ENCODE results near the gene SCN10A. TPM values are rescaled to one million over a fixed set of nuclear protein-coding genes. Genes with fewer than 3 reads are reported as not detected.

SCN10A gene
- total and polyA plus RNA-seq, 9 of the 15 experiments (the other 6 are each of a cell fraction or from before 2014, with no cell fraction given) = not detected

DNA sequence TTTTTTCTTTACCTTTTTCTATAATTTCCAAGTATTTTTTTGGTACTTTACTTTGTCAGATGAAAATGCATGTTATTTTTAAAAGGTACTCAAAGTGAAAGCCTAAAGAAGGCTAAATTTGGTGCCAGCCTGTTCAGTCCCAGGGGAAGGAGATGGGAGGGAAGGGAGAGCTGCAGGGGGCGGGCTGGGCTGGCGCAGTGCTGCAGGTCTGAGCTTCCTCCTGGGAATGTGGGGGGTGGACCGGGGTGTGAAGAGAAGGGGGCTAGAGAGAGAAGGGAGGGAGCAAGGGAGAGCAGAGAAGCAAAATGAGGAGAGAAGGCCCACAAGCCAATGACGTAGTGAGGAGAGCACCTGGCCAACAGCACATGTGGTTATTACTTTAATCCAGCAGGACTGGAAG is 95.6 kb downstream of the SCN10A start:
- DNase-seq (ENCODE audit: extremely low read depth in 1 of 4, low spot score in 3 of 4) = no peak
- no peaks in the 10 kb centered on the region for H3K9me3 ChIP-seq (replicated peaks; ENCODE audit: control insufficient read depth, insufficient read depth, low read depth, low read length)
- in situ Hi-C loops (cut with MboI) (no loop called here), intact Hi-C loops (cut with micrococcal nuclease) (no loop called here)
- H3K4me2 ChIP-seq (ENCODE audit: insufficient read depth, low read length) = no peak overlapping the region
- TF ChIP-seq ARID1B (IDR thresholded peaks at IDR 0.05) = no peak
- TF ChIP-seq COPS2 (conservative IDR thresholded peaks at IDR 0.05) = no peak
- TF ChIP-seq KLF13 (tag; IDR thresholded peaks at IDR 0.05; ENCODE audit: borderline replicate concordance, low read depth) = no peak
- no peak overlapping the region for H3K27ac ChIP-seq (ENCODE audit: extremely low read depth, low read depth, low read length)
- H3K4me3 ChIP-seq = no peak overlapping the region
- no peaks in the 10 kb centered on the region for H3K79me2 ChIP-seq (ENCODE audit: control insufficient read depth, insufficient read depth, low read length)
- FAIRE-seq = no peak
- H2AFZ ChIP-seq (ENCODE audit: low read depth, low read length) = no peak overlapping the region
- H3K27me3 ChIP-seq (ENCODE audit: control insufficient read depth in 2 of 2, insufficient read depth in 2 of 2, low read length in 2 of 2) = peaks cover 11 to 34% of the 10 kb centered on the region in 2 experiments; a peak in 3 of 5 replicates
- POLR2A ChIA-PET = interaction anchor here (0.5 kb wide), 1 partner anchor 85 kb away, joined by 3 read pairs; no protein-coding TSS in a partner anchor
- CTCF ChIA-PET (ENCODE audit: low intra/inter-chr PET ratio) = no interaction called here
- no peaks in the 10 kb centered on the region for H3K36me3 ChIP-seq (ENCODE audit: control insufficient read depth, insufficient read depth, low read length)
- no CpG with 5 or more reads among the region's 4 CpGs for WGBS (ENCODE audit: insufficient coverage, low coverage, missing lambda C conversion rate)
- H4K20me1 ChIP-seq (replicated peaks; ENCODE audit: control insufficient read depth, insufficient read depth, low read length) = no peaks in the 10 kb centered on the region; the same call in 1 of the 2 replicates
- no TSS peak for BruUV-seq (replicated peaks)
- H3K4me1 ChIP-seq (replicated peaks in 1 of 2; ENCODE audit: control insufficient read depth in 2 of 2, insufficient read depth in 2 of 2, low read length in 2 of 2) = peaks cover 19 to 24% of the 10 kb centered on the region in 2 experiments
- H3K9me1 ChIP-seq (ENCODE audit: control insufficient read depth, insufficient read depth, low read length) = no peaks in the 10 kb centered on the region
- ATAC-seq = no peak
- H3K9ac ChIP-seq (ENCODE audit: insufficient read depth in 1 of 2, low read depth in 2 of 2, low read length in 2 of 2) = no peak overlapping the region

- intact Hi-C loops (cut with micrococcal nuclease) (no loop called here), in situ Hi-C loops (cut with MboI) (no loop called here)
- ATAC-seq = peak; percentile 33; the same call in 2 of the 3 replicates
- CTCF ChIA-PET (ENCODE audit: low intra/inter-chr PET ratio) = no interaction called here
- TF ChIP-seq HMBOX1 (IDR thresholded peaks at IDR 0.05) (0 out of 2 replicates have a peak, but pooled peaks have one; percentile 16), CBFA2T2 (conservative IDR thresholded peaks at IDR 0.05) (peak; percentile 18; the same call in 1 of the 2 replicates), NR2C2 (CRISPR knock-in tag; IDR thresholded peaks at IDR 0.05) (no peak), NR2C2 (tag; IDR thresholded peaks at IDR 0.05) (no peak), CBFA2T3 (IDR thresholded peaks at IDR 0.05) (peak; percentile 57)
- Histone ChIP-seq H3K36me3 (ENCODE audit: control insufficient read depth, insufficient read depth, low read length) (no peaks in the 10 kb centered on the region), H3K4me3 (no peak overlapping the region), H3K27me3 (ENCODE audit: control insufficient read depth in 2 of 2, insufficient read depth in 2 of 2, low read length in 2 of 2) (peaks cover 15 to 44% of the 10 kb centered on the region in 2 experiments; a peak in 3 of 5 replicates), H3K9ac (ENCODE audit: insufficient read depth in 1 of 2, low read depth in 2 of 2, low read length in 2 of 2) (no peak overlapping the region), H4K20me1 (replicated peaks; ENCODE audit: control insufficient read depth, insufficient read depth, low read length) (no peaks in the 10 kb centered on the region; the same call in 1 of the 2 replicates), H3K4me1 (replicated peaks in 1 of 2; ENCODE audit: control insufficient read depth in 2 of 2, insufficient read depth in 2 of 2, low read length in 2 of 2) (no peaks in the 10 kb centered on the region; a peak in 2 of 5 replicates), H2AFZ (ENCODE audit: low read depth, low read length) (no peak overlapping the region), H3K9me1 (ENCODE audit: control insufficient read depth, insufficient read depth, low read length) (no peaks in the 10 kb centered on the region), H3K27ac (ENCODE audit: extremely low read depth, low read depth, low read length) (no peak overlapping the region), H3K9me3 (replicated peaks; ENCODE audit: control insufficient read depth, insufficient read depth, low read depth, low read length) (no peaks in the 10 kb centered on the region), H3K79me2 (ENCODE audit: control insufficient read depth, insufficient read depth, low read length) (no peaks in the 10 kb centered on the region), H3K4me2 (ENCODE audit: insufficient read depth, low read length) (no peak overlapping the region)
- 4% methylated on average over 5 of the region's 5 CpGs for WGBS (ENCODE audit: insufficient coverage, low coverage, missing lambda C conversion rate)
- no TSS peak for BruUV-seq (replicated peaks)
- no peak for FAIRE-seq
- DNase-seq (ENCODE audit: extremely low read depth in 1 of 4, low spot score in 3 of 4) = no peak
- POLR2A ChIA-PET = interaction anchor here (0.5 to 2.0 kb wide), 2 partner anchors 11 to 135 kb away, joined by 3 to 5 read pairs; no protein-coding TSS in a partner anchor
These were observed 98.4 kb downstream of the SCN10A start for GRCh38 chr3:38717355-38718240.
